ENCODE results near the gene VAMP4. TPM values are rescaled to one million over a fixed set of nuclear protein-coding genes. Genes with fewer than 3 reads are reported as not detected.

VAMP4 gene
- total RNA-seq, 1 experiment from 2014 or later, result 7.4 TPM

DNA sequence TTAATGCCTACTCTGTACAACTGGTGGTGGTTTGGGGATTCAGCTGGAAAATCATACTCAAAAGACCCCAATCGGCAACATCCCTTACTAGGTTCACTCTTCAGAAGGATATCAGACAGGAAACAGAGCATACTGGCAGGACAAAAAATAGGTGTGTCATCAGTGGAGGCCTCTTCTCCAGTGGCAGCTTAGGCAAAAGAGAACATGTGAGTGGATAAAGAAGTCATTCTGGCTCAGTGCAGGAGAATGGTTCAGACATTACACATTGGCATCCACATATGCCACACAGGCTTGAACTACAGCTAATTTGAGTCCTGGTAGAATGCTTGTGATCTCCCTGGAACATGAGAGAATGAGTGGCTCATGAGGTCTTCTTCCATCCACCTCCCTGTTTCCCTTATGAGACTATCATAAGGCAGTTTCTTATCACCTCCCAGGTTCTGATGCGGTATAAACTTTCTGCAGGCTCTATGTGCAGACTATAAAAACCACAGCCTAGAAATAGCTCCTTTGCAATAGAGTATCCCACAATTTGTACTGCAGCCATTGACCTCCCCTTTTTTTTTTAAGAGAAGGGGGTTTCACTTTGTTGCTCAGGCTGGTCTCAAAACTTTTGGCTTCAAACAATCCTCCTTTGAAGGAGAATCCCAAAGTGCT is 24.7 kb downstream of the VAMP4 start:
- Mint-ChIP-seq H3K36me3 (ENCODE audit: insufficient read depth, unreplicated experiment) (no peaks in the 10 kb centered on the region), H3K27me3 (ENCODE audit: unreplicated experiment) (no peaks in the 10 kb centered on the region), H3K4me1 (ENCODE audit: low read depth, unreplicated experiment) (no peaks in the 10 kb centered on the region), H3K9me3 (ENCODE audit: low read depth, unreplicated experiment) (no peaks in the 10 kb centered on the region), H3K4me3 (ENCODE audit: low read depth, unreplicated experiment) (no peak overlapping the region), H3K27ac (ENCODE audit: unreplicated experiment) (no peak overlapping the region)
- TF ChIP-seq, protein P1, sequence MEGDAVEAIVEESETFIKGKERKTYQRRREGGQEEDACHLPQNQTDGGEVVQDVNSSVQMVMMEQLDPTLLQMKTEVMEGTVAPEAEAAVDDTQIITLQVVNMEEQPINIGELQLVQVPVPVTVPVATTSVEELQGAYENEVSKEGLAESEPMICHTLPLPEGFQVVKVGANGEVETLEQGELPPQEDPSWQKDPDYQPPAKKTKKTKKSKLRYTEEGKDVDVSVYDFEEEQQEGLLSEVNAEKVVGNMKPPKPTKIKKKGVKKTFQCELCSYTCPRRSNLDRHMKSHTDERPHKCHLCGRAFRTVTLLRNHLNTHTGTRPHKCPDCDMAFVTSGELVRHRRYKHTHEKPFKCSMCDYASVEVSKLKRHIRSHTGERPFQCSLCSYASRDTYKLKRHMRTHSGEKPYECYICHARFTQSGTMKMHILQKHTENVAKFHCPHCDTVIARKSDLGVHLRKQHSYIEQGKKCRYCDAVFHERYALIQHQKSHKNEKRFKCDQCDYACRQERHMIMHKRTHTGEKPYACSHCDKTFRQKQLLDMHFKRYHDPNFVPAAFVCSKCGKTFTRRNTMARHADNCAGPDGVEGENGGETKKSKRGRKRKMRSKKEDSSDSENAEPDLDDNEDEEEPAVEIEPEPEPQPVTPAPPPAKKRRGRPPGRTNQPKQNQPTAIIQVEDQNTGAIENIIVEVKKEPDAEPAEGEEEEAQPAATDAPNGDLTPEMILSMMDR (IDR thresholded peaks at IDR 0.05; ENCODE audit: unreplicated experiment), result no peak
- no TSS peak for BruUV-seq (replicated peaks)
- intact Hi-C loops (cut with micrococcal nuclease; ENCODE audit: unreplicated experiment), result loop anchor here (10.0 kb wide), 1 partner anchor 472 kb away; the partner anchor contains the start of gene FMO1
- CTCF ChIA-PET, result interaction anchor here (1.3 to 2.2 kb wide), 3 partner anchors 15 to 72 kb away, joined by 3 to 55 read pairs (median 3); partner anchors contain the start of gene METTL13
- DNase-seq, result no peak

DNA sequence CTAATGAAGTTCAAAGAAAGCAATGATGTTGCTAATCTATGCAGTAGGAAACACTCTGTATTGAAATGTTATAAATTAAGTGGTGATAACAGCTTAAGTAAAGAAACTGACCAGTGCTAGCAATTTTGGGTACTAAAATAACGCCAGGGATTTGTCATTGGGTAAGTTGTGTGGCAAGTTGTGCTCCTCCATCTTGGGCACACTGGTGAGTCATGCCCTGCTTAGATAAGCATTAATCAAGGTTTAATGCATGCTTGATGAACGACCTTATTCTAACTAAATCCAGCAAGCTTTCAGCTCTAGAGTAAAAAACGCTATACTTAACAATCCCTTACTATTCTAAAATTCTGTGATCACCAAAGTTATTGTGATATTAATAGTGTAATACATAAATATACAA is 25.2 kb downstream of the VAMP4 start:
- intact Hi-C loops (cut with micrococcal nuclease; ENCODE audit: unreplicated experiment), result loop anchor here (1.0 to 10.0 kb wide), 2 partner anchors 71 to 472 kb away; partner anchors contain the start of gene FMO1
- peak; percentile 4 for DNase-seq
- no peaks in the 10 kb centered on the region for H3K9me3 Mint-ChIP-seq (ENCODE audit: low read depth, unreplicated experiment)
- H3K27me3 Mint-ChIP-seq (ENCODE audit: unreplicated experiment), result no peaks in the 10 kb centered on the region
- no peak overlapping the region for H3K4me3 Mint-ChIP-seq (ENCODE audit: low read depth, unreplicated experiment)
- CTCF ChIA-PET, result interaction anchor here (0.7 to 2.2 kb wide), 6 partner anchors 15 to 309 kb away, joined by 3 to 55 read pairs (median 3); partner anchors contain the start of gene METTL13
- TF ChIP-seq, protein P1 (IDR thresholded peaks at IDR 0.05; ENCODE audit: unreplicated experiment), result no peak
- H3K4me1 Mint-ChIP-seq (ENCODE audit: low read depth, unreplicated experiment), result no peaks in the 10 kb centered on the region
- BruUV-seq (replicated peaks), result no TSS peak
- H3K27ac Mint-ChIP-seq (ENCODE audit: unreplicated experiment), result no peak overlapping the region
- no peaks in the 10 kb centered on the region for H3K36me3 Mint-ChIP-seq (ENCODE audit: insufficient read depth, unreplicated experiment)

DNA sequence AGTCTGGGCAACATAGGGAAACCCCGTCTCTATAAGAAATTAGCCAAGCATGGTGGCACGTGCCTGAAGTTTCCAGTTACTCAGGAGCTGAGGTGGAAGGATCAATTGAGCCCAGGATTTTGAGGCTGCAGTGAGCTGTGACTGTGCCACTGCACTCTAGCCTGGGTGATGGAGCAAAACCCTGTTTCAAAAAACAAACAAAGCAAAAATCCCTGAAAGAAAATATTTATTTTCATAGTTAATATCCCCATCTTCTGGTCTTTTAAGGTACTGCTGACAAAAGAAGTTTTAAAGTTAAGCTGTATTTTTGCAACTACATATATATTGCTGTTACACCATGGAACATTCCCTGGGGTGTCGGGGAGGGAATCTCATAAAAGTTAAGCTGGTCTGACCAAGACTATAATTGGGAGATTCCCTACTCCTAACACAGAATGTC is 26.0 kb downstream of the VAMP4 start:
- H3K9me3 Mint-ChIP-seq (ENCODE audit: low read depth, unreplicated experiment), result no peaks in the 10 kb centered on the region
- no peak overlapping the region for H3K4me3 Mint-ChIP-seq (ENCODE audit: low read depth, unreplicated experiment)
- no peak overlapping the region for H3K27ac Mint-ChIP-seq (ENCODE audit: unreplicated experiment)
- no TSS peak for BruUV-seq (replicated peaks)
- H3K4me1 Mint-ChIP-seq (ENCODE audit: low read depth, unreplicated experiment), result no peaks in the 10 kb centered on the region
- CTCF ChIA-PET, result interaction anchor here (0.6 to 2.2 kb wide), 12 partner anchors 14 to 1446 kb away, joined by 3 to 55 read pairs (median 3); partner anchors contain the start of genes METTL13 and VAMP4
- TF ChIP-seq, protein P1 (IDR thresholded peaks at IDR 0.05; ENCODE audit: unreplicated experiment), result peak; percentile 36
- intact Hi-C loops (cut with micrococcal nuclease; ENCODE audit: unreplicated experiment), result loop anchor here (1.0 to 10.0 kb wide), 2 partner anchors 71 to 471 kb away; partner anchors contain the start of gene FMO1
- no peaks in the 10 kb centered on the region for H3K27me3 Mint-ChIP-seq (ENCODE audit: unreplicated experiment)
- no peak for DNase-seq
- H3K36me3 Mint-ChIP-seq (ENCODE audit: insufficient read depth, unreplicated experiment), result no peaks in the 10 kb centered on the region

DNA sequence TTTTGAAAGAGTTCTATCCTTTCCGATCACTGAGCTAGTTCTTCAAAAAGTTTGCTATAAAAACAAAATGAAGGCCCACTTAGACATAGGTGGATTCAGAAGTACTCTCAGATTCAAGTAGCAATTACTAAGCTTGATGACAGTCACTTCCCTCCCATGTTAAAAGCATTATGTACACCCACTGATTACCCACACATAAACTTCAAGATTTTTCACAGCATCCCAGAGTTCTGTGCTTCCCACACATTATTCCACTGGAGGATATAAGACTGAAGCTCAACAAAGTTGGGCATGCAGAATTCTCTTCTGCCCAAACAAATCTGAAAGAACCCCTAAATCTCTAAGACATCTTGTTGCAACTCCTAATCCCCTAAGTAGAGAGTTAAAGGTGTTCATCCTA is 29.5 kb downstream of the VAMP4 start:
- TF ChIP-seq, protein P1 (IDR thresholded peaks at IDR 0.05; ENCODE audit: unreplicated experiment), result no peak
- H3K4me3 Mint-ChIP-seq (ENCODE audit: low read depth, unreplicated experiment), result no peak overlapping the region
- no peaks in the 10 kb centered on the region for H3K4me1 Mint-ChIP-seq (ENCODE audit: low read depth, unreplicated experiment)
- H3K27ac Mint-ChIP-seq (ENCODE audit: unreplicated experiment), result no peak overlapping the region
- intact Hi-C loops (cut with micrococcal nuclease; ENCODE audit: unreplicated experiment), result loop anchor here (10.0 kb wide), 1 partner anchor 468 kb away; the partner anchor contains the start of gene FMO1
- no peaks in the 10 kb centered on the region for H3K27me3 Mint-ChIP-seq (ENCODE audit: unreplicated experiment)
- H3K36me3 Mint-ChIP-seq (ENCODE audit: insufficient read depth, unreplicated experiment), result peaks cover 5% of the 10 kb centered on the region
- CTCF ChIA-PET, result interaction anchor here (1.9 kb wide), 1 partner anchor 67 kb away, joined by 12 read pairs; no protein-coding TSS in a partner anchor
- no peaks in the 10 kb centered on the region for H3K9me3 Mint-ChIP-seq (ENCODE audit: low read depth, unreplicated experiment)
- DNase-seq, result no peak
- BruUV-seq (replicated peaks), result no TSS peak
